Mucosa of descending colon (tissue), 3 donors: ENCODE measurements around the gene NHEJ1. TPM values are rescaled to one million over a fixed set of nuclear protein-coding genes. Genes with fewer than 3 reads are reported as not detected.

Experiments used
- ATAC-seq: fragments of 200-7000 bp; cut with Tn5 transposase; one replicate; pipeline ENCODE4 v1.9.1; 2020; ENCODE audit warnings: mild to moderate bottlenecking, moderate library complexity
- DNase-seq, 3 donors: peaks; one replicate each; pipeline ENCODE4 v3.0.0-alpha.2; 2020
- H3K36me3 ChIP-seq: fragments of 200-600 bp; one replicate; pipeline ENCODE4 v1.8.0; 2021; ENCODE audit warnings: low read depth, mild to moderate bottlenecking
- H3K4me1 ChIP-seq: fragments of 200-600 bp; one replicate; pipeline ENCODE4 v1.8.0; 2021; ENCODE audit warnings: low read depth, mild to moderate bottlenecking
- H3K4me3 ChIP-seq: fragments of 200-600 bp; one replicate; pipeline ENCODE4 v1.8.0; 2021; ENCODE audit warnings: mild to moderate bottlenecking
- H3K9me3 ChIP-seq: fragments of 200-600 bp; one replicate; pipeline ENCODE4 v1.8.0; 2021; ENCODE audit warnings: mild to moderate bottlenecking
- intact Hi-C, 2 donors: fragments of 100-400 bp; cut with DNase I in 1 of 2; cut with micrococcal nuclease in 1 of 2; formaldehyde crosslinking; loops; one replicate each; pipeline versions ENCODE4 v1.11.0 to v1.11.1; 2022; cut with DNase I, micrococcal nuclease
- total RNA-seq, 3 donors: library from RNA; stranded (reverse); fragmentation: NEBNext Ultra II Directional in 2 of 3; extraction: Animal tissue kit (Norgen Biotek cat#: 25700) in 2 of 3; gene quantifications; one replicate each; pipeline versions ENCODE4 v1.2.1 to v1.2.4, GENCODE V29; 2021 to 2023
- TF ChIP-seq, protein P1 (sequence below): fragments of 200-600 bp; IDR thresholded peaks from one replicate; pipeline ENCODE4 v1.8.0; 2022; ENCODE audit warnings: antibody characterized with exemption, mild to moderate bottlenecking
- donor health status: DM: no; HTN: no; CAD: no; lungs with moderate emphysema.
- donor health status: DM: no; HTN: no; CAD: no.
- donor health status: DM: no; HTN: yes; CAD: no.

The NHEJ1 gene
- total RNA-seq, 3 donors from 2014 or later = 31.9 to 63.6 (median 41.7) TPM

DNA sequence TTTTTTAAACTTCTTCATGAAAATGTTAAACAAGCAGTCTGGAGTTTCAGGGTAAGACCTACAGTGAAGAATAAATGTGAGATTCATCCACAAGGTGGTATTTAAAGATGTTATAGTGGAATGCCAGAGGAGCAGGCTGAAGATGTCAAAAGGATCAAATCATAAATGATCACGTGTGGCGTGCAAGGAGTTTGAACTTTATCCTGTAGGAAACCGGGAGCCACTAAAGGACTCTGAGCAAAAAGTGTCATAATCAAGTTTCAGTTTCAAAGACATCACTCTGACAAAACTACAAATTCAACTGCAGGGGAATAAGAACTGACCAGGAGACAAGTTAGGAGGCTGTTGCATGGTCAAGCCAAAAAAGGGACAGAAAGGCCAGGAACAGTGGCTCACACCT, 19.9 kb downstream of the NHEJ1 start:
- no peaks in the 10 kb centered on the region for H3K36me3 ChIP-seq
- ATAC-seq = peak; percentile 78
- DNase-seq = no peak
- H3K4me3 ChIP-seq = no peak overlapping the region
- TF ChIP-seq, protein P1, sequence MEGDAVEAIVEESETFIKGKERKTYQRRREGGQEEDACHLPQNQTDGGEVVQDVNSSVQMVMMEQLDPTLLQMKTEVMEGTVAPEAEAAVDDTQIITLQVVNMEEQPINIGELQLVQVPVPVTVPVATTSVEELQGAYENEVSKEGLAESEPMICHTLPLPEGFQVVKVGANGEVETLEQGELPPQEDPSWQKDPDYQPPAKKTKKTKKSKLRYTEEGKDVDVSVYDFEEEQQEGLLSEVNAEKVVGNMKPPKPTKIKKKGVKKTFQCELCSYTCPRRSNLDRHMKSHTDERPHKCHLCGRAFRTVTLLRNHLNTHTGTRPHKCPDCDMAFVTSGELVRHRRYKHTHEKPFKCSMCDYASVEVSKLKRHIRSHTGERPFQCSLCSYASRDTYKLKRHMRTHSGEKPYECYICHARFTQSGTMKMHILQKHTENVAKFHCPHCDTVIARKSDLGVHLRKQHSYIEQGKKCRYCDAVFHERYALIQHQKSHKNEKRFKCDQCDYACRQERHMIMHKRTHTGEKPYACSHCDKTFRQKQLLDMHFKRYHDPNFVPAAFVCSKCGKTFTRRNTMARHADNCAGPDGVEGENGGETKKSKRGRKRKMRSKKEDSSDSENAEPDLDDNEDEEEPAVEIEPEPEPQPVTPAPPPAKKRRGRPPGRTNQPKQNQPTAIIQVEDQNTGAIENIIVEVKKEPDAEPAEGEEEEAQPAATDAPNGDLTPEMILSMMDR = no peak
- no peaks in the 10 kb centered on the region for H3K9me3 ChIP-seq
- H3K4me1 ChIP-seq = no peaks in the 10 kb centered on the region
- intact Hi-C loops = no loop called here

DNA sequence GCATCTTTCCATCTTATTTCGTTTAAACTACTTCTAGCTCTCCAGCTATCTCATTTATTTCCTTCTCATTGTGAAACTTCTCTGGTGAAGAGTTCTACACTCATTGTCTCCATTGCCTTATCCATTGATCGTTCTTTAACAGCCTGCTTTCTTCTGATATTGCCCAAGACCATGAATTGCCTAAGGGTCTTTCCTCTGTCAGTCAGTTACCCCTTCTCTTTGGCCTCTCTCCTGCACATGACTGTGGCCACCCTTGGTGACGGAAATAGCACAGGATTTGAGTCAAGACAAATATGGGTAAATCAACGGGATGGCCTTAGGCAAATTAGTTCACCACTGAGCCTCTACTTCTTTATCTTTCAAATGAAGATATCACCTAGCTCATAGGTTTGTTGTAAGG, 26.6 kb downstream of the NHEJ1 start:
- DNase-seq (no peak), ATAC-seq (no peak)
- Histone ChIP-seq H3K4me1 (no peaks in the 10 kb centered on the region), H3K4me3 (no peak overlapping the region), H3K36me3 (no peaks in the 10 kb centered on the region), H3K9me3 (no peaks in the 10 kb centered on the region)
- TF ChIP-seq, protein P1 = no peak
- intact Hi-C loops = no loop called here

DNA sequence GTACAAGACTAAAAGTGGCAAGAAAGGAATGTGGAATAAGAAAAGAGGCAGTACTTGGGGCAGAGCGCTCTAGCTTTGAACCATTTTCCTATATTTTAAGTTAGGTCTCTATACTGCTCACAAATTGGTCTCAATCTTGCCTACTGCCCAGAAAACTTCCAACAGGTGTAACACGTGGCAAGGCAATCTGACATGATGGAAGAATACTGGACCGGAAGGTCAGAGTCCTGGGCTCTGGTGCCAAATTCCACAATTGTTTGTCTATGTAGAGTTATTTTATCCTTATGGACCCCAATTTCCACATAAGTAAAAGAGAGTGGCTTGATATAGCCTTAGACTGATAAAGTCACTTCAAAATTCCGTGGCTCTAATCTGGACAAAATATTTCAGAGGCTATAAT, 28.9 kb downstream of the NHEJ1 start:
- intact Hi-C loops = no loop called here
- Histone ChIP-seq H3K36me3 (no peaks in the 10 kb centered on the region), H3K4me3 (no peak overlapping the region), H3K4me1 (no peaks in the 10 kb centered on the region), H3K9me3 (no peaks in the 10 kb centered on the region)
- TF ChIP-seq, protein P1 = no peak
- ATAC-seq = no peak
- DNase-seq = no peak

DNA sequence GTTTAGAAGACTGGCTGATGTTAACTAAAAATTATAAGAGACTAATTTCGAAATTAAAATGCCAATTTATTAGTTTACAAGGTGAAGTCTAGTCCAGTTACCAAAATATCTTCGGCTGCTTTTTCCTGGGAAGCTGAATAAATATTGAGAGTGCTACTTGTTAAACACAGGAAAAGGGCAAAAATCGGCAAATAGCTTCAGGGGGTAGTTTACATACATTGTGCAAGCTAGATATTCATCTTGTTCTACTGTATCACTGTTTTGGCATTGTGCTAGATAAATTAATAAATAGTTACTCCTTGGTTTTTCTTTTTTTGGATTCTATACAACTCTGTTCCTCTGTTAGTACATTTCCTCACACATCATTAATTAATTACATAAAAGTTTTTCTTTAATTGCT, 29.3 kb downstream of the NHEJ1 start:
- TF ChIP-seq, protein P1 = no peak
- H3K9me3 ChIP-seq = no peaks in the 10 kb centered on the region
- H3K4me3 ChIP-seq = no peak overlapping the region
- DNase-seq = no peak
- no peaks in the 10 kb centered on the region for H3K4me1 ChIP-seq
- intact Hi-C loops = no loop called here
- ATAC-seq = no peak
- no peaks in the 10 kb centered on the region for H3K36me3 ChIP-seq

DNA sequence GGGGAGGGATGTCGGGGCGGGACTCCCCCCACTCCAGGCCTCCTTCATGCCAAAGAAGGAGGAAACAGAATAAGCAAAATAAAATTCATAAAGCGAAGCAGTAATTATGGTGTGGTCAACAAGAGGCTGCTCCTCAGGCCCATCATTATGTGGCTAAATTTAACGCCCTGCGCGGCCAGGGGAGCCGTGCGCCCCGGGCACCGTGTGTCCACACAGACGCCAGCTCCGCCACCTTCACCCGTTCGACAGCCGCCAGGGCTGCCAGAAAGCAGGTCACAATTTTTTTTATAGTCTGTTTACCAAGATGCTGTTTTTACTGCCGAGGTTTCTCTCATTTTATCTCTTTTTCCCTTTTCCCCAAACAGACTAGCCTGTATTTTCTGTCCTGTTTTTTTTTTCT, 31.0 kb downstream of the NHEJ1 start:
- TF ChIP-seq, protein P1 = no peak
- DNase-seq (no peak), ATAC-seq (no peak)
- Histone ChIP-seq H3K4me3 (no peak overlapping the region), H3K9me3 (no peaks in the 10 kb centered on the region), H3K36me3 (no peaks in the 10 kb centered on the region), H3K4me1 (peaks cover 10% of the 10 kb centered on the region)
- intact Hi-C loops = no loop called here

DNA sequence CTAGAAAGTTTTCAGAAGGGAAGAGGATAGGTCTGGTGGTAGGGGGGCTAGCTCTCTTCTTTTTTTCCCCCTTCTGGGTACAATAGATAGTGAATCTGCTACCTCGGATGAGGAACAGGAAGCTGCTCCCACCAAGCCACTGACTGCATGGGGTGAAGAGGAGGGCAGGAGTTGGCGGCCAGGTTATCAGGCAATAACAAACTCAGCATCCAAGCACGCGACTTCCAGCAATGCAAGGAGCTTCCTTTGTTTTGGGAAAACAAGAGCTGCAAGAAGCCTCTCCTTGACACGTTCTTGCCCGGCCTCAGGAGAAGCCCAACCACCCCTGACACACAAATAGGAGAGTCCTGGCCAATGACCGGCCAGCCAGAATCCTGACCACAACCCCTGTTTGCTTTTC, 32.2 kb downstream of the NHEJ1 start:
- no peaks in the 10 kb centered on the region for H3K36me3 ChIP-seq
- TF ChIP-seq, protein P1 = no peak
- no peak for DNase-seq
- peaks cover 15% of the 10 kb centered on the region for H3K4me1 ChIP-seq
- H3K9me3 ChIP-seq = no peaks in the 10 kb centered on the region
- H3K4me3 ChIP-seq = no peak overlapping the region
- intact Hi-C loops = no loop called here
- no peak for ATAC-seq
